Peyer's patch (tissue), 4 donors: Measurements from ENCODE around the gene CORO7.

Experiments
- POLR2A ChIP-seq, 2 donors: fragments of 450-650 bp; IDR thresholded peaks; one replicate each; pipeline ENCODE4 v1.5.1; 2017; ENCODE audit warnings: antibody characterized with exemption in 2 of 2, mild to moderate bottlenecking in 2 of 2, moderate library complexity in 2 of 2
- TF ChIP-seq, protein P1 (sequence below), 6 experiments: fragments of 450-650 bp in 4 of 6; fragments of 200-600 bp in 2 of 6; sonication (generic) in 1 of 6; IDR thresholded peaks; one replicate each; pipeline ENCODE4 v1.5.1; 2017 to 2019; ENCODE audit warnings: antibody characterized with exemption in 6 of 6, mild to moderate bottlenecking in 3 of 6, moderate library complexity in 1 of 6

- no peak for TF ChIP-seq POLR2A (IDR thresholded peaks at IDR 0.05)
- TF ChIP-seq, protein P1, sequence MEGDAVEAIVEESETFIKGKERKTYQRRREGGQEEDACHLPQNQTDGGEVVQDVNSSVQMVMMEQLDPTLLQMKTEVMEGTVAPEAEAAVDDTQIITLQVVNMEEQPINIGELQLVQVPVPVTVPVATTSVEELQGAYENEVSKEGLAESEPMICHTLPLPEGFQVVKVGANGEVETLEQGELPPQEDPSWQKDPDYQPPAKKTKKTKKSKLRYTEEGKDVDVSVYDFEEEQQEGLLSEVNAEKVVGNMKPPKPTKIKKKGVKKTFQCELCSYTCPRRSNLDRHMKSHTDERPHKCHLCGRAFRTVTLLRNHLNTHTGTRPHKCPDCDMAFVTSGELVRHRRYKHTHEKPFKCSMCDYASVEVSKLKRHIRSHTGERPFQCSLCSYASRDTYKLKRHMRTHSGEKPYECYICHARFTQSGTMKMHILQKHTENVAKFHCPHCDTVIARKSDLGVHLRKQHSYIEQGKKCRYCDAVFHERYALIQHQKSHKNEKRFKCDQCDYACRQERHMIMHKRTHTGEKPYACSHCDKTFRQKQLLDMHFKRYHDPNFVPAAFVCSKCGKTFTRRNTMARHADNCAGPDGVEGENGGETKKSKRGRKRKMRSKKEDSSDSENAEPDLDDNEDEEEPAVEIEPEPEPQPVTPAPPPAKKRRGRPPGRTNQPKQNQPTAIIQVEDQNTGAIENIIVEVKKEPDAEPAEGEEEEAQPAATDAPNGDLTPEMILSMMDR (IDR thresholded peaks at IDR 0.05): no peak
Measured at GRCh38 chr16:4332623-4333307, 83.6 kb downstream of the CORO7 start.
